Adrenal gland (tissue), 12 donors: ENCODE data around the gene CAB39. TPM values are rescaled to one million over a fixed set of nuclear protein-coding genes. Genes with fewer than 3 reads are reported as not detected.
A peak's percentile ranks its signal among the peaks of the same experiment; 100 is the strongest.

Experiments
- DNase-seq, 7 donors: peaks; one replicate each; pipeline ENCODE4 v3.0.0-alpha.2; 2019 to 2020
- H3K27ac ChIP-seq, 5 donors: fragments of 200-600 bp; sonication (generic) in 4 of 5; 1 replicate in 3 of 5; 2 replicates in 2 of 5; pipeline versions ENCODE4 v1.5.1 to v1.8.0; 2016 to 2020; ENCODE audit warnings: mild to moderate bottlenecking in 1 of 5
- H3K27me3 ChIP-seq: fragments of 200-600 bp; 2 replicates; pipeline ENCODE4 v1.8.0; 2021
- H3K36me3 ChIP-seq, 2 donors: fragments of 200-600 bp; replicated peaks in 1 of 2; 1 replicate in 1 of 2; 2 replicates in 1 of 2; pipeline versions ENCODE4 v1.5.1 to v1.8.0; 2018 to 2022
- H3K4me1 ChIP-seq, 2 donors: fragments of 200-600 bp; replicated peaks in 1 of 2; 1 replicate in 1 of 2; 2 replicates in 1 of 2; pipeline versions ENCODE4 v1.5.1 to v1.8.0; 2018 to 2021
- H3K4me3 ChIP-seq, 4 donors: fragments of 200-600 bp; sonication (generic) in 3 of 4; one replicate each; pipeline ENCODE4 v1.5.1; 2016 to 2018
- H3K9me3 ChIP-seq, 3 donors: fragments of 200-600 bp; sonication (generic) in 1 of 3; replicated peaks in 1 of 3; 1 replicate in 2 of 3; 2 replicates in 1 of 3; pipeline versions ENCODE4 v1.5.1 to v1.8.0; 2016 to 2021
- POLR2A ChIP-seq, 2 donors: fragments of 450-650 bp; IDR thresholded peaks; one replicate each; pipeline ENCODE4 v1.6.1; 2017; ENCODE audit warnings: antibody characterized with exemption in 2 of 2, mild to moderate bottlenecking in 2 of 2, moderate library complexity in 1 of 2
- WGBS, 4 donors: extraction: QIAGEN DNeasy Blood & Tissue Kit in 2 of 4; methylation state at CpG; one replicate each; pipeline versions ENCODE4 v1.1.5 to v1.1.7; 2013 to 2017; 5-methylcytosine and 5-hydroxymethylcytosine counted together
- intact Hi-C, 2 donors: fragments of 100-400 bp; cut with DNase I; formaldehyde crosslinking; loops; one replicate each; pipeline versions ENCODE4 v1.14.1 to v1.15.0; 2022 to 2023
- polyA plus RNA-seq, 3 donors: library from polyadenylated mRNA; stranded (reverse); fragments of 200-250 nt in 2 of 3; fragments of 350-450 nt in 1 of 3; fragmentation: Illumina TruSeq in 1 of 3; extraction: RNeasy Lipid Tissue Mini Kit (QIAGEN cat#74804) in 1 of 3; gene quantifications; one replicate each; pipeline ENCODE4 v1.2.3, GENCODE V29; 2013 to 2014
- total RNA-seq, 9 donors: library from RNA; depleted of rRNA in 4 of 9; stranded (reverse); fragments of >200 nt in 4 of 9; fragments of 120-200 nt in 1 of 9; fragmentation: NEBNext Ultra II Directional in 1 of 9; extraction: Animal tissue kit (Norgen Biotek cat#: 25700) in 1 of 9; gene quantifications; one replicate each; pipeline versions ENCODE4 v1.1.0 to v1.2.4, GENCODE V29; 2013 to 2023
- TF ChIP-seq, protein P1 (sequence below), 6 experiments: fragments of 450-650 bp in 4 of 6; fragments of 200-600 bp in 2 of 6; sonication (generic) in 1 of 6; IDR thresholded peaks; 1 replicate in 5 of 6; 2 replicates in 1 of 6; pipeline versions ENCODE4 v1.5.1 to v1.8.0; 2016 to 2021; ENCODE audit warnings: antibody characterized with exemption in 6 of 6, mild to moderate bottlenecking in 2 of 6, moderate library complexity in 1 of 6
- donor health status: healthy with polysubstance abuse.
- donor health status: Bipolar disorder and iron deficiency.
- donor health status: DM: yes; HTN: yes; CAD: no.
- donor health status: DM: no; HTN: no; CAD: no.
- donor health status: DM: no; HTN: no; CAD: no.
- donor health status: DM: yes; HTN: yes; CAD: no.

Gene CAB39
- total and polyA plus RNA-seq, 12 donors: 10.5 to 96.1 (median 55.5) TPM

DNA sequence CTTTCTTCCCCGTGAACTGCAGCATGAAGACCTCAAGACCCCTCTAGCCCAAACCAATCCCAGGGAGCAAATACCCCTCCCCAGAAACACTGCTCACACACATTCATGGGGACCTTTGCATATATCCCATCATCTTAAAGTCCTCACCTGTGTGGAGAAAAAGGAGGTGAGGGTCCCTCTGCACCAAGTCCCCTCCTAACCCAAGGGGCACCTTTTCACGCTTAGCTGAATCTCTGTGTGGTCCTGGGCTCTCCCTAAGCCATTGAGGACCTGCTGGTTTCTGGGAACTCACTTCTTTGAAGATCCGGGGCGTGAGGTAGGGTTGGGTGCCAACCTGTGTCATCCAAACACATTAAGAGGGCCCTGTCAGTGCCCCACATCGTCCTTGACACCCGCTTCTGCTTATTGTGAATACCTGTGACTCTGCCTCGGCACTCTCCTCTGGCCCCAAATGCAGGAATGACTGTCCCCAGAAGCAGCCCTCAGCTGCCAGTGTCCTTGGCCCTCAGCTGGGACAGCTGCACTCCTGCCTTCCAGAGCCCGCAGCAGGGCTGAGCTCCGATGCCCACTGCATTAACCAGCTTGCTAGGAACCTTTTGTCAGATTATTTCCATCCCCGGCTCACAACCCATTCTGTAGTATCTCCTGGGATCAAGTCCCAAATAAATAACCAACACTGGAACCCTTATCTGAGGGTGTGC lies 110.8 kb downstream of the CAB39 start:
- intact Hi-C loops: loop anchor here in 1 of 2 donors (5.0 kb wide), 1 partner anchor 164 kb away; no protein-coding TSS in a partner anchor
- Histone ChIP-seq H3K4me1 (peaks cover 0 to 6% of the 10 kb centered on the region in 2 donors), H3K9me3 (no peaks in the 10 kb centered on the region), H3K27me3 (peaks cover 9% of the 10 kb centered on the region), H3K4me3 (no peak overlapping the region), H3K36me3 (peaks cover 0 to 11% of the 10 kb centered on the region in 2 donors), H3K27ac (no peak overlapping the region)
- no peak for DNase-seq
- 50 to 63% (median 53%) methylated on average over 5 to 10 of the region's 10 CpGs for WGBS, 4 donors
- TF ChIP-seq, protein P1, sequence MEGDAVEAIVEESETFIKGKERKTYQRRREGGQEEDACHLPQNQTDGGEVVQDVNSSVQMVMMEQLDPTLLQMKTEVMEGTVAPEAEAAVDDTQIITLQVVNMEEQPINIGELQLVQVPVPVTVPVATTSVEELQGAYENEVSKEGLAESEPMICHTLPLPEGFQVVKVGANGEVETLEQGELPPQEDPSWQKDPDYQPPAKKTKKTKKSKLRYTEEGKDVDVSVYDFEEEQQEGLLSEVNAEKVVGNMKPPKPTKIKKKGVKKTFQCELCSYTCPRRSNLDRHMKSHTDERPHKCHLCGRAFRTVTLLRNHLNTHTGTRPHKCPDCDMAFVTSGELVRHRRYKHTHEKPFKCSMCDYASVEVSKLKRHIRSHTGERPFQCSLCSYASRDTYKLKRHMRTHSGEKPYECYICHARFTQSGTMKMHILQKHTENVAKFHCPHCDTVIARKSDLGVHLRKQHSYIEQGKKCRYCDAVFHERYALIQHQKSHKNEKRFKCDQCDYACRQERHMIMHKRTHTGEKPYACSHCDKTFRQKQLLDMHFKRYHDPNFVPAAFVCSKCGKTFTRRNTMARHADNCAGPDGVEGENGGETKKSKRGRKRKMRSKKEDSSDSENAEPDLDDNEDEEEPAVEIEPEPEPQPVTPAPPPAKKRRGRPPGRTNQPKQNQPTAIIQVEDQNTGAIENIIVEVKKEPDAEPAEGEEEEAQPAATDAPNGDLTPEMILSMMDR (IDR thresholded peaks at IDR 0.05): no peak
- TF ChIP-seq POLR2A (IDR thresholded peaks at IDR 0.05): no peak

DNA sequence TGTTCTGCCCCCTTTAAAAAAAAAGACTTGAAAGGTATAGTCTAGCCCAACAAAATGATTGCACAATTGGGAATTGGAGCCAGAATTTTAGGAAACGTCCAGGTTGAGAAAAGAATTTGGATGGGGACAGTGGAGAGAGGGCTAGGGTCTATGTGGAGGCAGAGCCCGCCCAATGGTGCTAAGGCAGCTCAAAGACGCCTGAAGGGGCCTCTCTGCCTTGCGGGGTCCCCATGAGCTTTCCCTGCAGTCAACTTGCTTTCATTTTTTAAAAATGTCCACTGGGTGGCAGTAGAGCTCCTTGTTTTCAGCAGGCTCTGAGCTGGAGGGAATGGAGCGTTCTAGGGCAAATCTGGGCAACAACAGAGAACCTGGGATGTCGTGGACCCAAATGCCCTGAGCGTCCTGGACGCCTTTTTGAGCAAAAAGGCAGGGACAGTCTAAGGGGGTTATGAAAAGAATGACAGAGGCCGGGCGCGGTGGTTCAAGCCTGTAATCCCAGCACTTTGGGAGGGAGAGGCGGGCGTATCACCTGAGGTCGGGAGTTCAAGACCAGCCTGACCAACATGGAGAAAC lies 111.8 kb downstream of the CAB39 start:
- TF ChIP-seq POLR2A (IDR thresholded peaks at IDR 0.05): no peak
- TF ChIP-seq, protein P1 (IDR thresholded peaks at IDR 0.05): peak; percentile 63 to 78 (median 74)
- Histone ChIP-seq H3K36me3 (peaks cover 0 to under 1% of the 10 kb centered on the region in 2 donors), H3K4me3 (peak overlapping the region in 1 of 4 donors; percentile 48), H3K27me3 (peaks cover 15% of the 10 kb centered on the region), H3K27ac (no peak overlapping the region), H3K9me3 (no peaks in the 10 kb centered on the region), H3K4me1 (peaks cover 0 to 6% of the 10 kb centered on the region in 2 donors)
- 21 to 23% (median 22%) methylated on average over 14 of the region's 14 CpGs for WGBS, 4 donors
- peak; percentile 53 to 78 (median 59) for DNase-seq
- intact Hi-C loops: loop anchor here (2.0 to 5.0 kb wide), 2 partner anchors 162 to 163 kb away; no protein-coding TSS in a partner anchor

DNA sequence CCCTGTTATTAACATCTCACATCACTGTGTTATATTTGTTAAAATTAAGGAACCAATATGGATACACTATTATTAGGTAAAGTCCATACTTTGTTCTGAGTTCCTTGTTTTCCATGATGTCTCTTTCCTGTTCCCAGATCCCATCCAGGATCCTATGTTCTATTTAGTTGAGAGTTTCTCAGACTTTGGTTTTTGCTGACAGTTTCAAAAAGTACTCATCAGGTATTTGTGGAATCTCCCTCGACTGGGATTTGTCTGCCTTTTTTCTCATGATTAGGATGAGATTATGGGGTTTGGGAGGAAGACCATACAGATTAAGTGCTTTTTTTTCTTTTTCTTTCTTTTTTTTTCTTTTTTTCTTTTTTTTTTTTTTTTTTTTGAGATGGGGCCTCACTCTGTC lies 112.7 kb downstream of the CAB39 start:
- H3K9me3 ChIP-seq: no peaks in the 10 kb centered on the region
- no peak for DNase-seq
- peaks cover 0 to 6% of the 10 kb centered on the region in 2 donors for H3K4me1 ChIP-seq
- H3K36me3 ChIP-seq: no peaks in the 10 kb centered on the region
- WGBS, 4 donors: 44 to 48% (median 47%) methylated on average over 1 of the region's 1 CpG
- TF ChIP-seq POLR2A (IDR thresholded peaks at IDR 0.05): no peak
- TF ChIP-seq, protein P1 (IDR thresholded peaks at IDR 0.05): no peak
- intact Hi-C loops: loop anchor here in 1 of 2 donors (2.0 kb wide), 1 partner anchor 161 kb away; no protein-coding TSS in a partner anchor
- H3K27ac ChIP-seq: no peak overlapping the region
- H3K4me3 ChIP-seq: no peak overlapping the region
- peaks cover 15% of the 10 kb centered on the region for H3K27me3 ChIP-seq

DNA sequence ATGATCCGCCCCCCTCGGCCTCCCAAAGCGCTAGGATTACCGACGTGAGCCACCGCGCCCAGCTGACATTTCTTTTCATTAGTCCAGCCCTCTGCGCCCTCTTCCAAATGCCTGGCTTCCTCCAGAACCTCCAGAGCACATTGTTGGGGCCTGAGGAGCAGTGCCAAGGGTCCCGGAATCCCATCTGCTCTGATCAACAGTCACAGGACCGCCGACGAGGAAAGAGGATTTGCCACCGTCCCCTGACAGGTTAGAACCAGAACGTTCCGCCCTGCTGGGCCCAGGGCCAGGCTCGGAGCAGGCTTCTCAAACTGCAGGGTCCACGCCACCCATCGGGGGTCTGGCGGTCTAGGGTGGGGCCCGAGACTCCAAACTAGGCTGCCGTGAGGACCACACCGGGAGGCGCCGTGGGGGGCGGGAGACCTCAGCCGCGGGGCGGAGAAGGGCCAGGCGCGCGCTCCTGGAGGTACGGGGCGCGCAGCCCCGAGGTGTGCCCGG lies 115.2 kb downstream of the CAB39 start:
- Histone ChIP-seq H3K36me3 (no peaks in the 10 kb centered on the region), H3K27ac (no peak overlapping the region), H3K9me3 (no peaks in the 10 kb centered on the region), H3K27me3 (peaks cover 18% of the 10 kb centered on the region), H3K4me3 (peak overlapping the region in 1 of 4 donors; percentile 31), H3K4me1 (peaks cover 0 to 6% of the 10 kb centered on the region in 2 donors)
- WGBS, 4 donors: 39 to 91% (median 47%) methylated on average over 11 to 36 of the region's 36 CpGs
- no peak for DNase-seq
- TF ChIP-seq, protein P1 (IDR thresholded peaks at IDR 0.05): no peak
- no peak for TF ChIP-seq POLR2A (IDR thresholded peaks at IDR 0.05)
- intact Hi-C loops: no loop called here
